Measurements from ENCODE around the gene OR10A2.
"Not testable (repeated sequence)": the region's sequence is repeated elsewhere in the genome, so short reads cannot be mapped to it uniquely, and the experiment has no call there.

OR10A2 gene

GRCh38 chr11:6889835-6890234 lies 27.0 kb downstream of the OR10A2 start:
- no peak for DNase-seq

GRCh38 chr11:6892400-6892799 lies 29.5 kb downstream of the OR10A2 start, which contains the start of gene OR2D2:
Gene OR2D2, minus strand, starts transcription at chr11:6892500. Its CDS starts 0 bp downstream, at chr11:6892500.
- DNase-seq: no peak

GRCh38 chr11:6894097-6894496 lies 31.2 kb downstream of the OR10A2 start:
- no peak for DNase-seq

GRCh38 chr11:6895010-6895409 lies 32.2 kb downstream of the OR10A2 start:
- DNase-seq: no peak

DNA sequence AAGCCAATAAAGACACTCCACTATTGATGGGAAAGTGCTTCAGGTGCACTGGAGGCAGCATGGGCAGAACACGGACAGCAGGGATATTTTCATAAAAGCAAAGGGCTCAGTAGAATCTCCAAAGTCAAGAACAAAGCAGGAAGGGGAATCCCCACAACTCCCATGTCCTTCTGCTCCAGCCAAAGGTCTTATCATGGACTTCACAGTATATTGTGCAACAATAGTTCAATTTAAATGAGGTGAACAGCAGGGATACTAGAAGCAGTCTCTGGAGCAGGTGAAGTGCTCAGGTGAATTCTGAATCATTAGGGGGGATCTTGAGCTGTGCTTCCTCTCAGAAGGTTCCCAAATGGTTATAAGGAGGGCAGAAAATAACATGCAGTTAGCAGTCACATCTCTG lies 36.1 kb downstream of the OR10A2 start:
- no peak for DNase-seq

DNA sequence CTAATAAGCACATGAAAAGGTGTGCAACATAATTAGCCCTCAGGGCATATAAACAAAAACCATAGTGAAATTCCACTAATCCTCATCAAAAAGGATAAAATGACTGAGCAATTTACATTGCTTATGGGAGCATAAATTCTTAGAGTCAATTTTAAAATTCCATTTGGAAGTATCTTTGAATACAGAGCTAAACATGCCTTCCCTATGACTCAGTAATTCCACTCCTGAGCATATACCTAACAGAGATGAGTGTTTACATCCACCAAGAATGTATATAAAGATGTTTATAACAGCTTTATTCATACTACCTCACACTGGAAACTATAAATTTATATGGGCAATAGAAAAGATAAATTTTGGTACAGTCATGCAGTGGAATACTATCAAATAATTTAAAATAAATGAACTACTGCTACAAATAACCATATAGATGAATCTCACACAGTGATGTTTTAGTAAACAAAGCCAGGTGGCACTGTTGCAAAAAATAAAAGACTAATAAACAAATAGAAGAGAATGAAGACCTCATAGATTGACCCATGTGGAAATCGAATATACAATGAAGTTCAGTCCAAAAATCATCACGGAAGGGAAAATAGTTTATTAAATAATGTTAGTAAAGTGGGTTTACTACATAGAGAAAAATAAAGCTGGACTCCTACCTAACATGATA lies 37.6 kb downstream of the OR10A2 start:
- DNase-seq: no peak

DNA sequence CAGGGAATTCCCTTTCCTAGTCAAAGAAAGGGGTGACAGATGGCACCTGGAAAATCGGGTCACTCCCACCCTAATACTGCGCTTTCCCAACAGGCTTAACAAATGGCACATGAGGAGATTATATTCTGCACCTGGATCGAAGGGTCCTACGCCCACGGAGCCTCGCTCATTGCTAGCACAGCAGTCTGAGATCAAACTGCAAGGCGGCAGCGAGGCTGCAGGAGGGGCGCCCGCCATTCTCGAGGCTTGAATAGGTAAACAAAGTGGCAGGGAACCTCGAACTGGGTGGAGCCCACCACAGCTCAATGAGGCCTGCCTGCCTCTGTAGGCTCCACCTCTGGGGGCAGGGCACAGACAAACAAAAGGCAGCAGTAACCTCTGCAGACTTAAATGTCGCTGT lies 41.9 kb downstream of the OR10A2 start:
- not testable (repeated sequence) for DNase-seq

DNA sequence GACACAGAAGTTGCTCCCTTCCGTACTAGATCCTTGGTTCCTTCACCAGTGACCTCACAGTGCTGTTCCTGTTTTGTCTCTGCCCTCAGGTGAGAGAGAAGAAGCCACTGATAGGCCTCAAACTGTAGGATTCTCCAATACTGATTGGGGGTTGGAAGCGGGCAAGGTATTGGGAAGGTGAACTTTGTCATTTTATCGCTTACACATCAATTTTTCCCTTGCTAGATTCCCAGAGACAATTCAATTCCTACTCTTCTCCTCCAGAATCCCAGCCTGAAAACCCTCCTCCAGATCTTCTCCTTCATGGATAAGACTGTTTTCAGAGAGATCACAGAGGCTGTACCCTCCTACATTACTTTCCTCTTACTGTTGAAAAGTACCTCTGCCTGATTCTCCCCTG lies 48.5 kb downstream of the OR10A2 start:
- no peak for DNase-seq

GRCh38 chr11:6911948-6912347 lies 49.1 kb downstream of the OR10A2 start:
- no peak for DNase-seq

GRCh38 chr11:6919698-6920097 lies 56.8 kb downstream of the OR10A2 start:
- DNase-seq: no peak

GRCh38 chr11:6920702-6921101 lies 57.8 kb downstream of the OR10A2 start, which contains the start of gene OR2D3:
Gene OR2D3, plus strand, starts transcription at chr11:6921002. Its CDS starts 0 bp downstream, at chr11:6921002.
- DNase-seq: no peak
